ENCODE measurements around the gene IL36RN.

The IL36RN gene

GRCh38 chr2:113027691-113028090 lies 31.3 kb upstream of the IL36RN start:
- no peak overlapping the region for H3K4me3 ChIP-seq (ENCODE audit: low read depth, low read length)
- TF ChIP-seq CTCF (IDR thresholded peaks at IDR 0.05; ENCODE audit: low read depth, low read length, missing control alignments): no peak
- DNase-seq (ENCODE audit: low read depth): no peak

DNA sequence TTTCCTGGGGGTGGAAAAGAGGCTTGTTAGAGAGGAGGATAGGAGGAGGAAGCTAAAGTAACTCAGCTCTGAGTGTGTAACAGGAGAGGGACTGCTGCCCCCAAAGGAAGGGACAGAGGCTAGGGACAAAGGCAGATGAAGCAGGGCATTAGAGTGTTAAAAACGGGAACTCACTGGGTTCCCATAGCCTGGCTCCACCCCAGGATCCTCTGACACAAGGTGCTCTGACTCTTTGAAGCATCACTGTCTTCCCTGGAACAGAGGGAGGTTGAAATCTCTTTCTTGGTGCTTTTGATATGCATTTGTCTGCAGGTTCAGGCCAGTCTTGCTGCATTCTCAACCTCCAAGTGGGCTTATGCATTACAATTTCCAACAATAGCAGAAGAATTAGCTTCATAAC lies 30.9 kb upstream of the IL36RN start:
- TF ChIP-seq CTCF (IDR thresholded peaks at IDR 0.05; ENCODE audit: low read depth, low read length, missing control alignments): no peak
- no peak for DNase-seq (ENCODE audit: low read depth)
- H3K4me3 ChIP-seq (ENCODE audit: low read depth, low read length): no peak overlapping the region

DNA sequence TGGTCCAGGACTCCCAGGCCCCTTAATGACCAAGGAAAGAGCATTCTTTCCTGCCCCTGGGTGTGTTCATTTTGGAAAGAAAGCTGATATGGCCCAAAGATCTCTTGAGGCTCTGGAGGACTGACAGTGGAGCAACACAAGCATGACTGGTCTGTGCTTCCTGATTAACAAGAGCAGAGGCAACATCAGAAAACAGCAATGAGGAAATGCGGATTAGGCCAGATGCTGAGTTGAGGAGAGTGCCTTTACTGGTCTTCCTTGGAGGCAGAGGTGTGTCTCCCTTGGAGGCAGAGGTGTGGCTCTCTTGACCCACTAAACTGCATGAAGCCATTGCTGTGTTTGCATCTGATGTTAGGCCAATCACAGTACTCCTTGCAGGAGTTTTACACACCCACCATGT lies 26.3 kb upstream of the IL36RN start:
- no peak for DNase-seq (ENCODE audit: low read depth)
- TF ChIP-seq CTCF (IDR thresholded peaks at IDR 0.05; ENCODE audit: low read depth, low read length, missing control alignments): no peak
- H3K4me3 ChIP-seq (ENCODE audit: low read depth, low read length): no peak overlapping the region

DNA sequence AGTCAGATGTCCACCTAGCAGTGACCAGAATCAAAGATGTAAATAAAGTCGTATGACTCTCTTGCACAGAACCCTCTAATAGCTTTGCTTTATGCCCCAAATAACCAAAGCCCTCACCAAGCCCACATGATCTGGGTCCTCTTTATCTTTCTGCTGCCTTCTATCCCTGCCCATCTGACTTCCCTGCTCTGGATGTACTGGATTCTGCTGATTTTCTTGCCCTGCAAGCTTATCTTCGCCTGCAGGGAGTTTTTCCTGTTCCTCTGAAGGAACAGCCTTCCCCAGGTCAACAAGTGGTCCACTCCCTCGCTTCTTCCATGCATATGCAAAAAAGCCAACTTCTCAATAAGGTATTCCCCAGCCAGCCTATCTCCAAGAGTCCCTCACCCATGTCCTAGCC lies 25.0 kb upstream of the IL36RN start:
- no peak for TF ChIP-seq CTCF (IDR thresholded peaks at IDR 0.05; ENCODE audit: low read depth, low read length, missing control alignments)
- DNase-seq (ENCODE audit: low read depth): no peak
- H3K4me3 ChIP-seq (ENCODE audit: low read depth, low read length): no peak overlapping the region

DNA sequence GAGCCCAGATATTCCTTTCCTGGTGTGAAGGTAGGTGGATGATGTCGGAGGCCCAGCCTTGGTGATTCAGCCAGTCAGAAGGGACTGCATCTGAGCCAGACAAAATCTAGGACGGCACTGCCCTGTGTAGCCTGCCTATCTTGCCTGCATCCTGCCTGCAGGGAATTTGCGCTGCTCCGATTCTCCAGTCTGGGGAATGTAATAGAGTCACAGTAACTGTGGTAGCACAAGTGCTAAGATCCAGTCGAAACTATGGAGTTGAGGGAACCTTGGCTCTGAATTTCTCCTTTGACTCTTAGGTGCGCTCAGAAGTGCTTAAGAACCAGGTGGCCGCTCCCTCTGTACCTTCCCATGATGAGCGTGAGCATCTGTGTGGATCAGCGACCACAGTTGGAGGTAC lies 22.2 kb upstream of the IL36RN start:
- no peak for DNase-seq (ENCODE audit: low read depth)
- H3K4me3 ChIP-seq (ENCODE audit: low read depth, low read length): no peak overlapping the region
- TF ChIP-seq CTCF (IDR thresholded peaks at IDR 0.05; ENCODE audit: low read depth, low read length, missing control alignments): no peak

GRCh38 chr2:113038291-113038690 lies 20.7 kb upstream of the IL36RN start:
- no peak for TF ChIP-seq CTCF (IDR thresholded peaks at IDR 0.05; ENCODE audit: low read depth, low read length, missing control alignments)
- no peak for DNase-seq (ENCODE audit: low read depth)
- H3K4me3 ChIP-seq (ENCODE audit: low read depth, low read length): no peak overlapping the region

DNA sequence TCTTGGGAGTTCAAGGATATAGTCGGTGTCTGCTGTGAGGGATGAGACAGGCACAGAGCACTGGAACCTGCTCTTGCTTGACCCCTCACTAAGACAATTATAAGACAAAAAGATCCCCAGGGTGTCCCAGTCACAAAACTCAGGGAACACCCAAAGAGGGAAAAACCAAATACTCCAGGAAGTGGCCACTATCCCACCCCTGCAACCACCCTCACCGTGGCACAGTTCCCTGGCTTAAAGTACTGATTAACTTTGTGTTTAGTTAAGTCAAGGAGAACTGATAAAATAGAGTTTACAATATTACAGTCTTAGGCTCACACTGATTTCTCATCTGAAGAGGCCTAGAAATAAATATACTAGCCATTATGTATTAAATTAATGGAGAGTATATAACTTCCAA lies 19.8 kb upstream of the IL36RN start:
- TF ChIP-seq CTCF (IDR thresholded peaks at IDR 0.05; ENCODE audit: low read depth, low read length, missing control alignments): no peak
- H3K4me3 ChIP-seq (ENCODE audit: low read depth, low read length): no peak overlapping the region
- no peak for DNase-seq (ENCODE audit: low read depth)

Data from GM12864 (cell line).